Measurements from ENCODE around the gene DCTN2. TPM values are rescaled to one million over a fixed set of nuclear protein-coding genes. Genes with fewer than 3 reads are reported as not detected.

The DCTN2 gene
- total and polyA plus RNA-seq, 8 donors, result 104 to 162 (median 155) TPM

DNA sequence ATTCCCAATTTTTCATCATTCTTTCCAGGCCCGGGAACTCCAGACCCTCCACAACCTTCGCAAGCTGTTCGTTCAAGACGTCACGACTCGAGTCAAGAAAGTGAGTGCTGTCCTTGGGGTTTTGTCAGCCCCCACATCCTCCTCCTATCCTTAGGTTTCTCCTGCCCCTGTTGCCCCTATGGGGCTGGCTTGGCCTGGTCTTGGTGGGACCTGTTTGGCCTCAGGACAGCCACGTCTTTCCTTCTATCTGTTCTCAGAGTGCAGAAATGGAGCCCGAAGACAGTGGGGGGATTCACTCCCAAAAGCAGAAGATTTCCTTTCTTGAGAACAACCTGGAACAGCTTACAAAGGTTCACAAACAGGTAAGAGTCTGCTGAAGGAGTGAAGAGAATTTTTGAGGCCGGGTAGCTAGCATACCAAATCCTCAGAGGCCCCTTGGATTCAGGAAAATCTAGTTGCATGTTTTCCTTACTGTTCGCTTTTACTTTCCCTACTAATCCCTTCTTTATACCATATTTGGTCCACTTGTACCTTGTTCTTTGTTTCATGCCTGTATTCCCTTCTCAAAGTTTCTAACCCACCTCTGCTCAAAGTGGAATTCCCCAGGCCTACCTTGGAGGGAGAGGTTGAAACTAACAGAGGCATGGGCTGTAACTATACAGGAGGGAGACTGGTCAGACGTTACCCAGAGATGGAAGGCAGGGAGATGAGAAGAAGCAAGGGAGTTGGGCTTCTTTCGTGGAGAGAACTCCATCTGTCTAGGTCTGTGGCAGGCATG, 31.2 kb upstream of the DCTN2 start:
- Histone ChIP-seq H3K27me3 (peaks cover 0 to 17% of the 10 kb centered on the region in 2 donors), H3K36me3 (no peaks in the 10 kb centered on the region), H3K4me1 (peaks cover 0 to 3% of the 10 kb centered on the region in 2 donors), H3K4me3 (no peak overlapping the region), H3K27ac (no peak overlapping the region), H3K9me3 (no peaks in the 10 kb centered on the region)
- DNase-seq (no peak), ATAC-seq (no peak)
- TF ChIP-seq, protein P1, sequence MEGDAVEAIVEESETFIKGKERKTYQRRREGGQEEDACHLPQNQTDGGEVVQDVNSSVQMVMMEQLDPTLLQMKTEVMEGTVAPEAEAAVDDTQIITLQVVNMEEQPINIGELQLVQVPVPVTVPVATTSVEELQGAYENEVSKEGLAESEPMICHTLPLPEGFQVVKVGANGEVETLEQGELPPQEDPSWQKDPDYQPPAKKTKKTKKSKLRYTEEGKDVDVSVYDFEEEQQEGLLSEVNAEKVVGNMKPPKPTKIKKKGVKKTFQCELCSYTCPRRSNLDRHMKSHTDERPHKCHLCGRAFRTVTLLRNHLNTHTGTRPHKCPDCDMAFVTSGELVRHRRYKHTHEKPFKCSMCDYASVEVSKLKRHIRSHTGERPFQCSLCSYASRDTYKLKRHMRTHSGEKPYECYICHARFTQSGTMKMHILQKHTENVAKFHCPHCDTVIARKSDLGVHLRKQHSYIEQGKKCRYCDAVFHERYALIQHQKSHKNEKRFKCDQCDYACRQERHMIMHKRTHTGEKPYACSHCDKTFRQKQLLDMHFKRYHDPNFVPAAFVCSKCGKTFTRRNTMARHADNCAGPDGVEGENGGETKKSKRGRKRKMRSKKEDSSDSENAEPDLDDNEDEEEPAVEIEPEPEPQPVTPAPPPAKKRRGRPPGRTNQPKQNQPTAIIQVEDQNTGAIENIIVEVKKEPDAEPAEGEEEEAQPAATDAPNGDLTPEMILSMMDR (IDR thresholded peaks at IDR 0.05), result no peak
- intact Hi-C loops (cut with DNase I), result no loop called here

DNA sequence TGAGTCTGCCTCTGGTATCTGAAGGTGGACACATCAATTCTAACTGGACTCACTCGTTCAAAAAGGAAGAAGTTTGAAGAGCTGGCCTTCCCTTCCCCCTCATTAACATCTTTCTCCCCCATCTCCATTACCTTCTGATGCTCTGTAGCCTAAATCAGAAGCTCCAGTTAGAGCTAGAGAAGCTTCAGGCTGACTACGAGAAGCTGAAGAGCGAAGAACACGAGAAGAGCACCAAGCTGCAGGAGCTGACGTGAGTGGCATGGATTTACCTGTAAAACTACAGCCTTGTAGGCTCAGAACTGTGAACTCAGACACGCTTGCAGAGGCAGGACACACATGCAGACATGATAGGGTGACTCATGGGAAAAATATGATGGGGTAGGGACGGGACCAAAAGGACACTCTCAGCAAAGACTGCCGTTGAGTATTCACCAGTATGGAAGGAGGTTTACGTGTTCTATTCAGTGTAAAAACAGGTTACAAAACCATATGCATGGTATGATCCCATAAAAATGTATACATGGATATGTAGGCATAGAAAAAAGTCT, 29.7 kb upstream of the DCTN2 start:
- no peak overlapping the region for H3K27ac ChIP-seq
- intact Hi-C loops (cut with DNase I), result no loop called here
- H3K36me3 ChIP-seq, result no peaks in the 10 kb centered on the region
- TF ChIP-seq, protein P1 (IDR thresholded peaks at IDR 0.05), result no peak
- H3K27me3 ChIP-seq, result peaks cover 0 to 3% of the 10 kb centered on the region in 2 donors
- H3K9me3 ChIP-seq, result no peaks in the 10 kb centered on the region
- H3K4me3 ChIP-seq, result no peak overlapping the region
- H3K4me1 ChIP-seq, result no peaks in the 10 kb centered on the region
- DNase-seq (no peak), ATAC-seq (no peak)

DNA sequence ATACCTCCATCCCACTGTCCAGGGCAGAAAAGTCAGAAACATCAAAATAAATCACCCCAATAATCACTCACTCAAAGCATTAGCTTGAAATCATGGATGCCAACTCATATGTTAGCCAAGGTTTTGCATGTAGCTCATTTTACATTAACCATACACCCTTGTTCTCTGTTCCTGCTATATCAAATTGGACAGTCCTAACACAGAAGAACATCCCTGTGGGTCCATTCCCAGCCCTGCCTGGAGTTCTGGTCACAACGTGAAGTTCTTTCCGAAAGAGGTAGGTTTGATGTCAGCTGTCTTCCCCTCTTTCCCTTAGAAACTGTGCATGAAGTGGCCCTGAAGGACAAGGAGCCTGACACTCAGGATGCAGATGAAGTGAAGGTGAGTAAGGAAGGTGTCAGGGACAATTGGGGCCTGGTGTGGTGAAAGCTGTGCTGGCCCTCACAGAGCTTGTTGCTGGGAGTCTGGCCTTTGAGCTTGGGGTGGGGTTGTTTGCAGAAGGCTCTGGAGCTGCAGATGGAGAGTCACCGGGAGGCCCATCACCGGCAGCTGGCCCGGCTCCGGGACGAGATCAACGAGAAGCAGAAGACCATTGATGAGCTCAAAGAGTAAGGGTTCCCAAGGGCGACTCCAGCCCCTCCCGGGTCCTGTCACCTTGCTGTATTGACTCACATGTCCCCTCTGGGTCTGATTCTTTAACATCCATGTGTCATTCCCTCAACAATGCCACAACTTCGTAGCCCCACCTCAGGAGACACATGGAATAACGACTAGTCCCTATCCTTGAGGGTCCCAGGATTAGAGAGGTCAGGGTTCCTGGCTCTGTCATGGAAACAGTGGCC, 29.0 kb upstream of the DCTN2 start:
- intact Hi-C loops (cut with DNase I), result no loop called here
- no peaks in the 10 kb centered on the region for H3K36me3 ChIP-seq
- H3K27ac ChIP-seq, result no peak overlapping the region
- no peaks in the 10 kb centered on the region for H3K27me3 ChIP-seq
- DNase-seq, result no peak
- no peak for ATAC-seq
- H3K4me3 ChIP-seq, result no peak overlapping the region
- H3K9me3 ChIP-seq, result no peaks in the 10 kb centered on the region
- TF ChIP-seq, protein P1 (IDR thresholded peaks at IDR 0.05), result no peak
- H3K4me1 ChIP-seq, result no peaks in the 10 kb centered on the region

DNA sequence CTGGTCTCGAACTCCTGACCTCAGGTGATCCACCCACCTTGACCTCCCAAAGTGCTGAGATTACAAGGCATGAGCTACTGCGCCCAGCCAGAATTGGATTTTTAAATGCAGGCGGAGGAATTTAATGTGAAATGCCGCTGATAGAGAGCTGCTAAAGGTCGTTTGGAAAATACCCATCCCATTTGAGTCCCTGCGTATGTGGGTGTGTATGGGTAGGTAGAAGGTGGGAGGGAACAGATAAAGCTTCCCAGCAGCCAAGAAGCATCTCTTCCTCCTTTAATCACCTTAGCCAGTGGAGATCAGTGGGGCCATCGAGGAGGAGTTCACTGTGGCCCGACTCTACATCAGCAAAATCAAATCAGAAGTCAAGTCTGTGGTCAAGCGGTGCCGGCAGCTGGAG, 27.8 kb upstream of the DCTN2 start:
- Histone ChIP-seq H3K27me3 (no peaks in the 10 kb centered on the region), H3K4me3 (no peak overlapping the region), H3K9me3 (no peaks in the 10 kb centered on the region), H3K36me3 (no peaks in the 10 kb centered on the region), H3K4me1 (no peaks in the 10 kb centered on the region), H3K27ac (no peak overlapping the region)
- ATAC-seq (no peak), DNase-seq (no peak)
- TF ChIP-seq, protein P1 (IDR thresholded peaks at IDR 0.05), result no peak
- intact Hi-C loops (cut with DNase I), result no loop called here

All from left lung (tissue), 10 donors.